ENCODE results near the gene MRGPRG. TPM values are rescaled to one million over a fixed set of nuclear protein-coding genes. Genes with fewer than 3 reads are reported as not detected.

The MRGPRG gene
- total and polyA plus RNA-seq, 2 experiments from 2014 or later: not detected

GRCh38 chr11:3232956-3233355 is 14.3 kb upstream of the MRGPRG start:
- H3K36me3 ChIP-seq (replicated peaks; ENCODE audit: insufficient read depth, low read depth): no peaks in the 10 kb centered on the region
- H3K79me2 ChIP-seq: no peaks in the 10 kb centered on the region
- TF ChIP-seq, protein P1, sequence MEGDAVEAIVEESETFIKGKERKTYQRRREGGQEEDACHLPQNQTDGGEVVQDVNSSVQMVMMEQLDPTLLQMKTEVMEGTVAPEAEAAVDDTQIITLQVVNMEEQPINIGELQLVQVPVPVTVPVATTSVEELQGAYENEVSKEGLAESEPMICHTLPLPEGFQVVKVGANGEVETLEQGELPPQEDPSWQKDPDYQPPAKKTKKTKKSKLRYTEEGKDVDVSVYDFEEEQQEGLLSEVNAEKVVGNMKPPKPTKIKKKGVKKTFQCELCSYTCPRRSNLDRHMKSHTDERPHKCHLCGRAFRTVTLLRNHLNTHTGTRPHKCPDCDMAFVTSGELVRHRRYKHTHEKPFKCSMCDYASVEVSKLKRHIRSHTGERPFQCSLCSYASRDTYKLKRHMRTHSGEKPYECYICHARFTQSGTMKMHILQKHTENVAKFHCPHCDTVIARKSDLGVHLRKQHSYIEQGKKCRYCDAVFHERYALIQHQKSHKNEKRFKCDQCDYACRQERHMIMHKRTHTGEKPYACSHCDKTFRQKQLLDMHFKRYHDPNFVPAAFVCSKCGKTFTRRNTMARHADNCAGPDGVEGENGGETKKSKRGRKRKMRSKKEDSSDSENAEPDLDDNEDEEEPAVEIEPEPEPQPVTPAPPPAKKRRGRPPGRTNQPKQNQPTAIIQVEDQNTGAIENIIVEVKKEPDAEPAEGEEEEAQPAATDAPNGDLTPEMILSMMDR (IDR thresholded peaks at IDR 0.05; ENCODE audit: poor library complexity): no peak
- TF ChIP-seq EZH2 (IDR thresholded peaks at IDR 0.05; ENCODE audit: borderline replicate concordance) (no peak), EZH2phosphoT487 (IDR thresholded peaks at IDR 0.05; ENCODE audit: low read depth, severe bottlenecking, unreplicated experiment) (no peak)
- DNase-seq (ENCODE audit: low spot score): no peak
- H2AFZ ChIP-seq: no peak overlapping the region
- no peaks in the 10 kb centered on the region for H3K9me3 ChIP-seq (ENCODE audit: low read depth)
- no peaks in the 10 kb centered on the region for H3K4me1 ChIP-seq (ENCODE audit: insufficient read depth)
- no peak overlapping the region for H3K4me2 ChIP-seq
- no peaks in the 10 kb centered on the region for H3K9me2 ChIP-seq (replicated peaks; ENCODE audit: insufficient read depth)
- H3K4me3 ChIP-seq: no peak overlapping the region
- no peaks in the 10 kb centered on the region for H4K20me1 ChIP-seq (ENCODE audit: insufficient read depth, poor library complexity, severe bottlenecking)
- no peak overlapping the region for H3K27ac ChIP-seq
- WGBS (ENCODE audit: low lambda C conversion rate, missing lambda C conversion rate): 95% methylated on average over 21 of the region's 21 CpGs
- H3K27me3 ChIP-seq: no peaks in the 10 kb centered on the region

GRCh38 chr11:3231851-3232744 is 13.5 kb upstream of the MRGPRG start, which contains the start of gene MRGPRE:
Gene MRGPRE (minus strand): TSS chr11:3232417. CDS start chr11:3228799, 3,618 bp downstream.
- Histone ChIP-seq H3K79me2 (no peaks in the 10 kb centered on the region), H3K4me1 (ENCODE audit: insufficient read depth) (no peaks in the 10 kb centered on the region), H3K27me3 (no peaks in the 10 kb centered on the region), H3K27ac (no peak within 1 kb of the TSS), H3K36me3 (replicated peaks; ENCODE audit: insufficient read depth, low read depth) (no peaks in the 10 kb centered on the region), H3K9me2 (replicated peaks; ENCODE audit: insufficient read depth) (no peaks in the 10 kb centered on the region), H4K20me1 (ENCODE audit: insufficient read depth, poor library complexity, severe bottlenecking) (no peaks in the 10 kb centered on the region), H3K4me3 (no peak within 1 kb of the TSS), H3K4me2 (no peak within 1 kb of the TSS), H2AFZ (no peak within 1 kb of the TSS), H3K9me3 (ENCODE audit: low read depth) (no peaks in the 10 kb centered on the region)
- TF ChIP-seq EZH2 (IDR thresholded peaks at IDR 0.05; ENCODE audit: borderline replicate concordance) (no peak), EZH2phosphoT487 (IDR thresholded peaks at IDR 0.05; ENCODE audit: low read depth, severe bottlenecking, unreplicated experiment) (no peak)
- TF ChIP-seq, protein P1 (IDR thresholded peaks at IDR 0.05; ENCODE audit: poor library complexity): no peak
- 85% methylated on average over 37 of the region's 39 CpGs for WGBS (ENCODE audit: low lambda C conversion rate, missing lambda C conversion rate)
- peak; percentile 6 for DNase-seq (ENCODE audit: low spot score)

DNA sequence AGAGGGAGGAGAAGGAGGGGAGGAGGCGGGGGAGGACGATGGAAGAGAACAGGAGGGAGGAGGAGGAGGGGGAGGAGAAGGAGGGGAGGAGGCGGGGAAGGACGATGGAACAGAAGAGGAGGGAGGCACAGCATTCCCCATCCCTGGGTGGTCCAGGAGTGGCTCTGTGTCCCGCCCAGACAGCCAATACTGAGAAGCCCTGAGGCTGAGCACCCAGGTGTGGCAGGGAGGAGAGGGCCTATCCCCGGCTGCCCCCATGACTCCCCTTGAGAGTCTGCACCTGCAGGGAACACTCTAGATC is 12.9 kb upstream of the MRGPRG start:
- DNase-seq (ENCODE audit: low spot score): no peak
- no peak for TF ChIP-seq EZH2phosphoT487 (IDR thresholded peaks at IDR 0.05; ENCODE audit: low read depth, severe bottlenecking, unreplicated experiment)
- TF ChIP-seq, protein P1 (IDR thresholded peaks at IDR 0.05; ENCODE audit: poor library complexity): no peak
- TF ChIP-seq EZH2 (IDR thresholded peaks at IDR 0.05; ENCODE audit: borderline replicate concordance): no peak
- H3K4me1 ChIP-seq (ENCODE audit: insufficient read depth): no peaks in the 10 kb centered on the region
- H3K36me3 ChIP-seq (replicated peaks; ENCODE audit: insufficient read depth, low read depth): no peaks in the 10 kb centered on the region
- H4K20me1 ChIP-seq (ENCODE audit: insufficient read depth, poor library complexity, severe bottlenecking): no peaks in the 10 kb centered on the region
- H2AFZ ChIP-seq: no peak overlapping the region
- H3K4me3 ChIP-seq: no peak overlapping the region
- no peak overlapping the region for H3K27ac ChIP-seq
- no peaks in the 10 kb centered on the region for H3K27me3 ChIP-seq
- WGBS (ENCODE audit: low lambda C conversion rate, missing lambda C conversion rate): 100% methylated on average over 1 of the region's 6 CpGs
- H3K4me2 ChIP-seq: no peak overlapping the region
- H3K79me2 ChIP-seq: no peaks in the 10 kb centered on the region
- no peaks in the 10 kb centered on the region for H3K9me3 ChIP-seq (ENCODE audit: low read depth)
- no peaks in the 10 kb centered on the region for H3K9me2 ChIP-seq (replicated peaks; ENCODE audit: insufficient read depth)

Measured in hepatocyte (in vitro differentiated cells).